Bone marrow (tissue), 2 donors: ENCODE data around the gene SURF6.
A peak's percentile ranks its signal among the peaks of the same experiment; 100 is the strongest.
"Not testable (repeated sequence)": the region's sequence is repeated elsewhere in the genome, so short reads cannot be mapped to it uniquely, and the experiment has no call there.

Experiments used
- DNase-seq, 2 donors: peaks; one replicate each; lab custom pipeline; 2025; lab: John Stamatoyannopoulos, UW

Gene SURF6

GRCh38 chr9:133335924-133336811, at the start of gene SURF6:
TSS of gene SURF6 (minus strand) at chr9:133336188. CDS start at chr9:133336132, 56 bp downstream.
- DNase-seq: peak; percentile 61 to 85

DNA sequence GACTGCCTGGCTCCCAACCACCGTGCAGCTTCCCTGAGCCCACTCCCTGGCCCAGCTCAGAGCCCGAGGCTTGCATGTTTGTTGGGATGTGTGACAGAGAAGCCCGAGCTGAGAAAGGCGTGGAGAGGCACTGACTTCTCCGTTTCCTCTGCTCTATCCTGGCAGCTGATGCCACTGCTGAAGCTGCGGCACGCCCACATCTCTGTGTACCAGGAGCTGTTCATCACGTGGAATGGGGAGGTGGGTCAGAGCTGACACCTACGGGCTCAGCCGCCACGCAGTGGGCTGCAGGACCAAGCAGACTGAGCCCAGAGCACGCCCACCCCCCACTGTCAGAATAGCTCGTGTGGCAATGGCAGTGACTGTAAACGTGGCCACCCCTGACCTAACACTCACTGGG, 49.5 kb upstream of the SURF6 start:
- DNase-seq: no peak

DNA sequence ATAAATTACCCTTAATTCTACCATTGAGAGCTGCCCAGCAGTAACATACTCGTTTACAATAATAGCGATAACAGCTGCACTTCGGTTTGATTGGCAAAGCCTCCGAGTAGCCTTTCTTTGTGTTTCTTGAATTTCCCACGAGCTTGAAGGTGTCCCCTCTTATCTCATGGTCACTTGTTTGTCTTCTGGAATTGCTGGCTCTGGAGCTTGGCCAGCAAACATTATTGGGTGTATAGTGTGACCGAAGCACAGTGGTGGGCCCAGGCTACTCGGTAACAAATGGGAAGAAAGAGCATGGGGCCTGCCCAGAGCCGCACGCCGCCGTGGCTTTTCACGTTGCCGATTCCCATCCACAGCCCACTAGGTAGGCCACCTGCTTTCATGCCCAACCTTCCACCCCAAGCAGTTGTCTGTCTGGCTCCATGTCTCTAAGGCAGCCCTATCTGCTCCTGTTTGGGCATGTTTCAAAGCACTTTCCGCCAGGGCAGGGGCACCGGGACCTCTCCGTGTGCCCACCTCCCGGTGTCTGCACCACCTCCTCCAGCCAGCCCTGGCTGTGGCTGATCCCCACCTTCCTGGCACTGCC, 48.8 kb upstream of the SURF6 start:
- no peak for DNase-seq

GRCh38 chr9:133383438-133383837, 47.5 kb upstream of the SURF6 start:
- no peak for DNase-seq

- DNase-seq: no peak
These were observed 46.6 kb upstream of the SURF6 start for GRCh38 chr9:133382507-133383141.

GRCh38 chr9:133380734-133381133, 44.7 kb upstream of the SURF6 start:
- DNase-seq: no peak

GRCh38 chr9:133379153-133380086, 43.4 kb upstream of the SURF6 start:
- no peak for DNase-seq

GRCh38 chr9:133378408-133378962, 42.5 kb upstream of the SURF6 start:
- no peak for DNase-seq

DNA sequence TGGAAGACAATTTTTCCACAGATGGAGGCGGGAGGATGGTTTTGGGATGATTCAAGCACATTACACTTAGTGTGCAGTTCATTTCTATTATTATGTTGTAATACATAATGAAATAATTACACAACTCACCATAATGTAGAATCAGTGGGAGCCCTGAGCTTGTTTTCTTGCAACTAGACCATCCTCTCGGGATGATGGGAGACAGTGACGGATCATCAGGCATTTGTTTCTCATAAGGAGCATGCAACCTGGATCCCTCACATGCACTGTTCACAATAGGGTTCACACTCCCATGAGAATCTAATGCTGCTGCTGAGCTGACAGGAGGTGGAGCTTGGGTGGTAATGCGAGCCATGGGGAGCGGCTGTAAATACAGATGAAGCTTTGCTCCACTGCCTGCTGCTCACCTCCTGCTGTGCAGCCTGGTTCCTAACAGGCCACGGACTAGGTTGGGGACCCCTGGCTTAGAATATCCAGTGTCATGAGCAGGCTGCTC, 41.8 kb upstream of the SURF6 start:
- DNase-seq: no peak

- DNase-seq: not testable (repeated sequence)
These were observed 41.3 kb upstream of the SURF6 start for GRCh38 chr9:133377280-133377679.

- DNase-seq: peak; percentile 73 to 81
These were observed 40.0 kb upstream of the SURF6 start, which contains the start of the genes STKLD1 and SURF4 for GRCh38 chr9:133375724-133376654. TSS of gene STKLD1 (plus strand) at chr9:133376366. CDS start at chr9:133376474, 108 bp downstream. TSS of gene SURF4 (minus strand) at chr9:133376060. CDS start at chr9:133375969, 91 bp downstream.

DNA sequence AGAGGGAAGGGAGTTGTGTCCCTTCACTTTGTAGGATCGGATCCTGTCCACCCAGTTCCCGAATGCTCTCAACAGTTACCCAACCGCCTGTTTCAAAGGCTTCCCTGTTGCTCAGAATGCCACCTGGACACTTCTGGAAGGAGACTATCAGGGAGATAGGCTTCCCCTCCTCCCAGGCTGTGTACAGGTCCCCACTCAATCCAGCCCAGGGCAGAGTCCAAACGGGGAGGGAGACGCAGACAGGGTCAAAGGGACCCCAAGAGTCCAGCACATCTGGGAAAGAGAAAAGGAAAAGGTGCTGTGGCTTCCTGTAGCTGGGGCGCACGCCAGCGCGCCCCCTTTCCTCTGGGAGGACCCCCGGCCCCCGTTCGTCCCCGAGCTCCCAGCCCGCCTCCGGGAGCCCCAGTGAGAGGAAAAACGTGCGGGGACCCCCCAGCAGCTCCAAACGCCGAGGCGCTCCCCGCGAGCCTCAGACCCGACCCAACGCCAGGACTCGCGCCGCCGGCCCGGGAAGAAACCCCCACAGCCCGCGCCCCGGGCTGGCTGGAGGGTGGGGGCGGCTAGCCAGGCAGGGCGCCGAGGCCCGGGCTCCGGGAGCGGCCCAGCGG, 39.2 kb upstream of the SURF6 start:
- peak in 1 of 2 donors; percentile 16 for DNase-seq

- DNase-seq: peak in 1 of 2 donors; percentile 37
These were observed 38.7 kb upstream of the SURF6 start for GRCh38 chr9:133374612-133375115.

- no peak for DNase-seq
These were observed 36.2 kb upstream of the SURF6 start for GRCh38 chr9:133372144-133372543.

GRCh38 chr9:133371261-133371711, 35.3 kb upstream of the SURF6 start:
- no peak for DNase-seq

DNA sequence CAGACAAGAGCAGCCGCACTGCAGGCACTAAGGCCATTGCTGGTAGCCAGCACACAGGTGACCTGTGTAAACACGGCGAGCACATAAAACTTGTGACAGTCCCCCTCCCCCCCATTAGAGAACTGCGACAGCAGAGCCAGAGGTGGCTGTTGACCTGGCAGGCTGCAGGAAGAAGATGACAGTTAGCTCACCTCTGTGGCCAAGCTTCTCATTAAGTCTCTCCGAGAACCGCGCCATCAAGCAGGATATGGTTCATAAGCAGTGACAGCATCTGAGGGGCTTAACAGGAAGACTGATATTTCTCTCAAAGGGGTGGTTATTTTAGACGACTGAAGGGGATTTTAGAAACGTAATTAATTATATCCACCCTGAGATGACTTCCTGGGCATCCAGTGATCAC, 34.7 kb upstream of the SURF6 start:
- no peak for DNase-seq

- no peak for DNase-seq
These were observed 33.9 kb upstream of the SURF6 start for GRCh38 chr9:133369933-133370332.

GRCh38 chr9:133369422-133369821, 33.4 kb upstream of the SURF6 start:
- no peak for DNase-seq

DNA sequence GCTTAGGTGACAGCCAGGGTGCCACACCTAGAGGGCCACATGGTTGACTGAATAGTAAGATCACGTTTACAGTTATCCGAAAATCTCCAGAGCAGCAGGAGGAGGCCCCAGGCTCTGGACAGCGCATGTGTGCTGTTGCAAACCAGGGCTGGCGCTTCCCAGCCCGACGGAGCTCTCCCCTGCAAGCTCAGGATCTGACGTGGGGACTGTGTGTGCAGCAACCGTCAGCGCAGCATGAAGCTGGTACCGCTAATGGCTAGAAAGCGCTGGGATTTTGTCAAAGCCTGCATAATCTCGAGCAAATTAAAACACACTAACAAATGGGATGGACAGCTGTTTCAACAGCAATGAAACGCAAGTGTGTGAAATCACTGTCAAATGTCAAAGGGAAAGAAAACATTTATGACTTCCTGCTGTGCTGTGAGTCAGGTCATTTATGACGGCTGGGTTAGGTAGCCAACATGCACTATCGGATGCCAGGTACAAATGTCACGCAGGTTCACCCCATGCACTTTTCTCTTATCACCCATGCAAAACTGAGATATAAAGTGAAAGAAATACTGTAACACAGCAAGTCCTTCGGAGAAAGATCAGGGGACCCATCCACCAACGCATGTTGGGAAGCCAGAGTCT, 32.4 kb upstream of the SURF6 start:
- no peak for DNase-seq
